Measurements from ENCODE around the gene ADGB.

ADGB gene

GRCh38 chr6:146635165-146635564 is 36.4 kb downstream of the ADGB start:
- DNase-seq (ENCODE audit: insufficient read length) (no peak), FAIRE-seq (no peak)
- no peak for TF ChIP-seq POLR2AphosphoS5 (IDR thresholded peaks at IDR 0.05; ENCODE audit: low read depth, low read length)
- no peak for TF ChIP-seq POLR2A (IDR thresholded peaks at IDR 0.05; ENCODE audit: low read depth, low read length)
- TF ChIP-seq TAF1 (IDR thresholded peaks at IDR 0.05; ENCODE audit: borderline replicate concordance, low read depth, low read length), result no peak

GRCh38 chr6:146636481-146636880 is 37.7 kb downstream of the ADGB start:
- DNase-seq (ENCODE audit: insufficient read length) (no peak), FAIRE-seq (no peak)
- TF ChIP-seq POLR2A (IDR thresholded peaks at IDR 0.05; ENCODE audit: low read depth, low read length) (no peak), TAF1 (IDR thresholded peaks at IDR 0.05; ENCODE audit: borderline replicate concordance, low read depth, low read length) (no peak), POLR2AphosphoS5 (IDR thresholded peaks at IDR 0.05; ENCODE audit: low read depth, low read length) (no peak)

GRCh38 chr6:146642921-146643320 is 44.1 kb downstream of the ADGB start:
- DNase-seq (ENCODE audit: insufficient read length), result no peak
- FAIRE-seq, result no peak
- TF ChIP-seq POLR2AphosphoS5 (IDR thresholded peaks at IDR 0.05; ENCODE audit: low read depth, low read length) (no peak), TAF1 (IDR thresholded peaks at IDR 0.05; ENCODE audit: borderline replicate concordance, low read depth, low read length) (no peak), POLR2A (IDR thresholded peaks at IDR 0.05; ENCODE audit: low read depth, low read length) (no peak)

- FAIRE-seq, result no peak
- DNase-seq (ENCODE audit: insufficient read length), result no peak
These were observed 52.2 kb downstream of the ADGB start for GRCh38 chr6:146650799-146651481.

GRCh38 chr6:146651482-146651863 is 52.7 kb downstream of the ADGB start:
- DNase-seq (ENCODE audit: insufficient read length), result no peak
- no peak for FAIRE-seq
- TF ChIP-seq TAF1 (IDR thresholded peaks at IDR 0.05; ENCODE audit: borderline replicate concordance, low read depth, low read length) (no peak), POLR2AphosphoS5 (IDR thresholded peaks at IDR 0.05; ENCODE audit: low read depth, low read length) (no peak), POLR2A (IDR thresholded peaks at IDR 0.05; ENCODE audit: low read depth, low read length) (no peak)

More at GRCh38 chr6:146650799-146651481, 52.2 kb downstream of the ADGB start:
- no peak for TF ChIP-seq POLR2A (IDR thresholded peaks at IDR 0.05; ENCODE audit: low read depth, low read length)
- no peak for TF ChIP-seq POLR2AphosphoS5 (IDR thresholded peaks at IDR 0.05; ENCODE audit: low read depth, low read length)
- no peak for TF ChIP-seq TAF1 (IDR thresholded peaks at IDR 0.05; ENCODE audit: borderline replicate concordance, low read depth, low read length)

- no peak for TF ChIP-seq POLR2AphosphoS5 (IDR thresholded peaks at IDR 0.05; ENCODE audit: low read depth, low read length)
- TF ChIP-seq TAF1 (IDR thresholded peaks at IDR 0.05; ENCODE audit: borderline replicate concordance, low read depth, low read length), result no peak
- TF ChIP-seq POLR2A (IDR thresholded peaks at IDR 0.05; ENCODE audit: low read depth, low read length), result no peak
- FAIRE-seq, result no peak
- DNase-seq (ENCODE audit: insufficient read length), result no peak
These were observed 58.7 kb downstream of the ADGB start for GRCh38 chr6:146657432-146657831.

- DNase-seq (ENCODE audit: insufficient read length) (no peak), FAIRE-seq (no peak)
- TF ChIP-seq TAF1 (IDR thresholded peaks at IDR 0.05; ENCODE audit: borderline replicate concordance, low read depth, low read length), result no peak
- no peak for TF ChIP-seq POLR2A (IDR thresholded peaks at IDR 0.05; ENCODE audit: low read depth, low read length)
These were observed 66.1 kb downstream of the ADGB start for GRCh38 chr6:146664871-146665360.

GRCh38 chr6:146666909-146667308 is 68.1 kb downstream of the ADGB start:
- DNase-seq (ENCODE audit: insufficient read length) (no peak), FAIRE-seq (no peak)
- no peak for TF ChIP-seq TAF1 (IDR thresholded peaks at IDR 0.05; ENCODE audit: borderline replicate concordance, low read depth, low read length)
- no peak for TF ChIP-seq POLR2AphosphoS5 (IDR thresholded peaks at IDR 0.05; ENCODE audit: low read depth, low read length)
- no peak for TF ChIP-seq POLR2A (IDR thresholded peaks at IDR 0.05; ENCODE audit: low read depth, low read length)

GRCh38 chr6:146670161-146670560 is 71.4 kb downstream of the ADGB start:
- FAIRE-seq (no peak), DNase-seq (ENCODE audit: insufficient read length) (no peak)

GRCh38 chr6:146673069-146673468 is 74.3 kb downstream of the ADGB start:
- DNase-seq (ENCODE audit: insufficient read length), result no peak
- TF ChIP-seq POLR2A (IDR thresholded peaks at IDR 0.05; ENCODE audit: low read depth, low read length), result no peak
- TF ChIP-seq TAF1 (IDR thresholded peaks at IDR 0.05; ENCODE audit: borderline replicate concordance, low read depth, low read length), result no peak
- no peak for FAIRE-seq

More at GRCh38 chr6:146670161-146670560, 71.4 kb downstream of the ADGB start:
- TF ChIP-seq POLR2AphosphoS5 (IDR thresholded peaks at IDR 0.05; ENCODE audit: low read depth, low read length) (no peak), TAF1 (IDR thresholded peaks at IDR 0.05; ENCODE audit: borderline replicate concordance, low read depth, low read length) (no peak), POLR2A (IDR thresholded peaks at IDR 0.05; ENCODE audit: low read depth, low read length) (no peak)

- no peak for FAIRE-seq
- TF ChIP-seq POLR2A (IDR thresholded peaks at IDR 0.05; ENCODE audit: low read depth, low read length) (no peak), TAF1 (IDR thresholded peaks at IDR 0.05; ENCODE audit: borderline replicate concordance, low read depth, low read length) (no peak), POLR2AphosphoS5 (IDR thresholded peaks at IDR 0.05; ENCODE audit: low read depth, low read length) (no peak)
- no peak for DNase-seq (ENCODE audit: insufficient read length)
These were observed 80.6 kb downstream of the ADGB start for GRCh38 chr6:146679386-146679785.

- DNase-seq (ENCODE audit: insufficient read length) (no peak), FAIRE-seq (no peak)
- TF ChIP-seq POLR2AphosphoS5 (IDR thresholded peaks at IDR 0.05; ENCODE audit: low read depth, low read length) (no peak), TAF1 (IDR thresholded peaks at IDR 0.05; ENCODE audit: borderline replicate concordance, low read depth, low read length) (no peak), POLR2A (IDR thresholded peaks at IDR 0.05; ENCODE audit: low read depth, low read length) (no peak)
These were observed 84.1 kb downstream of the ADGB start for GRCh38 chr6:146682919-146683318.

Data from GM12892 (cell line).